ENCODE measurements around the gene BCAP29. TPM values are rescaled to one million over a fixed set of nuclear protein-coding genes. Genes with fewer than 3 reads are reported as not detected.

Gene BCAP29
- total RNA-seq, 2 donors from 2014 or later: 39.5 to 46.0 TPM

DNA sequence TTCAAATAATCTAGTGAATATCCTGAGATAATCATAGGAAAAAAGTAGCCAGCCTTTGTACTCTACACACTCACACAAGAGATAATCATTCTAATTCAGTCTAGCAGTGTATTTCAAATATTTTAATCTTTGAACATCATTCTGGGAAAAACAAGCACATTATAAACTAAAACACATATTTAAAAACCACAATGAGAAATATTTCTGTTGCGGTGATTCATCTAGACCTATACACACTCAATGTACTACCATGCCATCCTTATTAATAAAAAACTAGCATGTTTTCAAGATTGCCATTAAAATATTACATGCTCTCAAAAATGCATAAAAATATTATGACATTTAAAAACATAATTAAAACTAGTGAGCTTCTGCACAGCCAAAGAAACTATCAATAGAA is 28.1 kb upstream of the BCAP29 start:
- DNase-seq: no peak
- Mint-ChIP-seq H3K36me3 (ENCODE audit: low read depth) (peaks cover 46% of the 10 kb centered on the region), H3K4me1 (no peaks in the 10 kb centered on the region), H3K4me3 (no peak overlapping the region), H3K27me3 (ENCODE audit: insufficient read depth) (no peaks in the 10 kb centered on the region), H3K9me3 (no peaks in the 10 kb centered on the region), H3K27ac (no peak overlapping the region)
- TF ChIP-seq CTCF (conservative IDR thresholded peaks at IDR 0.05): no peak
- Histone ChIP-seq H3K36me3 (ENCODE audit: control insufficient read depth, insufficient read depth, low read length) (peaks cover 49% of the 10 kb centered on the region), H3K27me3 (ENCODE audit: control insufficient read depth, insufficient read depth, low read length, poor library complexity, severe bottlenecking) (no peaks in the 10 kb centered on the region), H3K9ac (ENCODE audit: extremely low read depth, low read length, poor library complexity, severe bottlenecking) (no peak overlapping the region), H3K9me3 (ENCODE audit: control insufficient read depth, low read length) (no peaks in the 10 kb centered on the region), H3K27ac (ENCODE audit: low read depth, low read length) (no peak overlapping the region), H3K4me3 (ENCODE audit: low read length) (no peak overlapping the region), H3K4me1 (ENCODE audit: control insufficient read depth, insufficient read depth, low read length) (no peaks in the 10 kb centered on the region)
- WGBS, 2 experiments (ENCODE audit: insufficient coverage in 1 of 2, insufficient read length in 1 of 2): 96 to 100% methylated on average over 1 of the region's 1 CpG

GRCh38 chr7:107555893-107556292 is 24.2 kb upstream of the BCAP29 start:
- no peaks in the 10 kb centered on the region for H3K9me3 Mint-ChIP-seq
- peaks cover 7% of the 10 kb centered on the region for H3K4me1 Mint-ChIP-seq
- peaks cover 25% of the 10 kb centered on the region for H3K36me3 Mint-ChIP-seq (ENCODE audit: low read depth)
- TF ChIP-seq CTCF (conservative IDR thresholded peaks at IDR 0.05): no peak
- H3K9me3 ChIP-seq (ENCODE audit: control insufficient read depth, low read length): no peaks in the 10 kb centered on the region
- peaks cover 47% of the 10 kb centered on the region for H3K36me3 ChIP-seq (ENCODE audit: control insufficient read depth, insufficient read depth, low read length)
- H3K4me3 ChIP-seq (ENCODE audit: low read length): no peak overlapping the region
- no peaks in the 10 kb centered on the region for H3K4me1 ChIP-seq (ENCODE audit: control insufficient read depth, insufficient read depth, low read length)
- H3K27me3 Mint-ChIP-seq (ENCODE audit: insufficient read depth): no peaks in the 10 kb centered on the region
- H3K27me3 ChIP-seq (ENCODE audit: control insufficient read depth, insufficient read depth, low read length, poor library complexity, severe bottlenecking): no peaks in the 10 kb centered on the region
- H3K9ac ChIP-seq (ENCODE audit: extremely low read depth, low read length, poor library complexity, severe bottlenecking): no peak overlapping the region
- H3K4me3 Mint-ChIP-seq: no peak overlapping the region
- no peak overlapping the region for H3K27ac ChIP-seq (ENCODE audit: low read depth, low read length)
- WGBS, 2 experiments (ENCODE audit: insufficient coverage in 1 of 2, insufficient read length in 1 of 2): 92 to 100% methylated on average over 1 to 3 of the region's 3 CpGs
- no peak for DNase-seq
- no peak overlapping the region for H3K27ac Mint-ChIP-seq

- no peaks in the 10 kb centered on the region for H3K9me3 ChIP-seq (ENCODE audit: control insufficient read depth, low read length)
- DNase-seq: no peak
- no peak overlapping the region for H3K4me3 ChIP-seq (ENCODE audit: low read length)
- no peak for TF ChIP-seq CTCF (conservative IDR thresholded peaks at IDR 0.05)
- no peaks in the 10 kb centered on the region for H3K4me1 ChIP-seq (ENCODE audit: control insufficient read depth, insufficient read depth, low read length)
- 60 to 98% methylated on average over 1 to 2 of the region's 2 CpGs for WGBS, 2 experiments (ENCODE audit: insufficient coverage in 1 of 2, insufficient read length in 1 of 2)
- Mint-ChIP-seq H3K27me3 (ENCODE audit: insufficient read depth) (no peaks in the 10 kb centered on the region), H3K27ac (no peak overlapping the region), H3K4me3 (no peak overlapping the region), H3K36me3 (ENCODE audit: low read depth) (peaks cover 11% of the 10 kb centered on the region), H3K4me1 (peaks cover 26% of the 10 kb centered on the region), H3K9me3 (no peaks in the 10 kb centered on the region)
- no peak overlapping the region for H3K27ac ChIP-seq (ENCODE audit: low read depth, low read length)
- no peaks in the 10 kb centered on the region for H3K27me3 ChIP-seq (ENCODE audit: control insufficient read depth, insufficient read depth, low read length, poor library complexity, severe bottlenecking)
- no peak overlapping the region for H3K9ac ChIP-seq (ENCODE audit: extremely low read depth, low read length, poor library complexity, severe bottlenecking)
- peaks cover 21% of the 10 kb centered on the region for H3K36me3 ChIP-seq (ENCODE audit: control insufficient read depth, insufficient read depth, low read length)
Measured at GRCh38 chr7:107559864-107560263, 20.2 kb upstream of the BCAP29 start.
